22Rv1 (cell line): ENCODE results near the gene DGCR2.
"Not testable (repeated sequence)": the region's sequence is repeated elsewhere in the genome, so short reads cannot be mapped to it uniquely, and the experiment has no call there.

Experiments used
- H3K27ac ChIP-seq: fragments of 450-650 bp; 2 replicates; pipeline ENCODE4 v1.5.1; 2017
- CTCF ChIP-seq: fragments of 450-650 bp; IDR thresholded peaks from 2 replicates; pipeline ENCODE4 v1.5.1; 2017; ENCODE audit warnings: mild to moderate bottlenecking
- ZFX ChIP-seq: fragments of 450-650 bp; IDR thresholded peaks from 2 replicates; pipeline ENCODE4 v1.6.1; 2017; ENCODE audit warnings: antibody characterized with exemption, borderline replicate concordance

The DGCR2 gene

DNA sequence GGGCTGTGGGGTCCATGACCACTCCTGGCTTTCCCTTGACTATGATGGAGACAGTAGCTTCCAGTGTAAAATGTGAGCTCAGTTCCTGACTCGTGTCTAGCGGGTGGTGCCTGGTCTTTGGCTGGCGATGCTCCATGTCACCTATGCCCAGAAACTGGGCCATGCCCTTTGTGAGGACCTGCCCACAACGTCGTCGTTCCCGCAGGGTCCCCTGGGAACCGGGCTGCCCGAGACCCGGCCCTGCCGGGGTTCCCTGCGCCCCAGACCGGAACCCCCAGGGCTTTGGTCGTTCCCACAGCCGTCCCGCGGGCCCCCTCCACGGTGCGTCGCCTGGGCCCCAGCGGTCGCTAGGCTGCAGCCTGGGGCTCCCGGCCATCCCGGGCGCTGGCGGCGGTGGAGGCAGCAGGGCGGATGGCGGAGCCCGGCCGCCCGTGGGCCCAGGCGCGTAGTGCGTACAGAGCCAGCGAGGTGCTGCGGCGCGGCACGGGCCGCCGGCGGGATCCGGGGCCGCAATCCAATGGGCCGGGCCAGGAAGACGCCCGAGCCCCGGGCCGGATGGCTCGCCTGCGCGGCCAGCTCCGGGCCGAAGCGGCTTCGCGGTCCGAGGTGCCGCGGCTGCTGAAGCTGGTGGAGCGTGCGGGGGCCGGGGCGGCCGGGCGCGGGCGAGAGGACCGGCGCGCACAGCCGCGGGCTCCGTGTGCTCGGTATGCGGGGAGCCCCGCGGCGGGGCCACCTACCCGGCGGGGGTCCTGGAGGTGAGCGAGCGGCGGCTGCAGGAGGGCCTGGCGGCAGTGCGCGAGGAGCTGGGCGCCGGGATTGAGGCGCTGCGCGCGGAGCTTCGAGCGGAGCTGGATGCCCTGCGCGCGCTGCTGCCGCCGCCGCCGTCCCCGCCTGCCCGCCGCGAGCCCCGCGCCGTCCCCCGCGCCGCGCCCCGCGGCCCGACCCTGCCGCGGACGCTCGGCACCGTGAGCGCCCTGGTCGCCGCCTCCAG is 92.8 kb downstream of the DGCR2 start:
- H3K27ac ChIP-seq = not testable (repeated sequence)

DNA sequence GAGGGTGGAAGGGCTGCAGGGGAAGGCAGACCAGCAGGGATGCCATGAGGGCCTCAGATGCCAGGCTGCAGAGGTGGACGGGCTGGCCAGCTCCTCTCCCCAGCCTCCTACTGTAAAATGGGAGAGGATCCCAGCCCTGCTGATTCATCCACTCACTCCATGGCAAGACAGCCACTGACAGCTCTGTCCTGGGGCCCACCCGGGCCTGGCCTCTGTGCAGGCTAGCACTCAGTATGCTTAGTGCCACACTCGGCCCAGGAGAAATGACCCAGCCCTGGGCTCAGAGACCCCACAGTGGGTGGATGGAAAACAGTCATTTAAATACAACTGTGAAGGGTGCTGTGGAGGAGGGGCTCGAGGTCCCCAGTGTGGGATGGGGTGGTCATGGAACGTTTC is 94.2 kb downstream of the DGCR2 start:
- H3K27ac ChIP-seq = not testable (repeated sequence)

DNA sequence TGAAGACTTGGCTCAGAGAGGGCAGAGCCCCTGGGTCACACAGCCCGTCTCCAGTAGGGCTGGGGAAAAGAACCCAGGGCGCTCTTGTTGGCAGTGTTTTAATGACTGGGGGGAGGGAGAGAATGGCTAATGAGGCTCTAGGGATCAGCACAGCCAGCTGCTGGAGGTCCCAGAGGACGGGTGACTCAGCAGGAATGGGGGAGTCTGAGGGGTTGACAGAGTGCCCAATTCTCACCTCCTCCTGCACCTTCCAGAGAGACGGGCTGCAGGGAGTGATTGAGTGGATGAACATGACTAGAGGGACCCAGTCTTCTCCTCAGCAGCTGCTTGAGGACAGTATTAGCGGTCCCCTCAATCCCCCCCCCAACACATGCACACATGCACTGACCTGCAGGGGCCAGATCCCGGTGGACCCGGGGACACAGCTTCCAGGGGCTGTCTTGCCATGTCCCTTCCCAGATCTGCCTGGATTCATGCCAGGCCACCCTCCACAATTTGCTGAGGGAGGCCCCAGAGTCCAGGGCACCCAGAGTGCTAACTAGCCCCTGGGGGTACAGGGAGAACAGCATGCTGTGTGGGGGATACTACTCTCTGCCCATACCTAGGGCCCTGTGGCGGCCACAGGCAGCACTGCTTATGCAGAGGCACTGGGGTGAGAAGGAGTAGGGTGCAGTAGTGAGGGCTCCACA is 94.7 kb downstream of the DGCR2 start:
- H3K27ac ChIP-seq = not testable (repeated sequence)

DNA sequence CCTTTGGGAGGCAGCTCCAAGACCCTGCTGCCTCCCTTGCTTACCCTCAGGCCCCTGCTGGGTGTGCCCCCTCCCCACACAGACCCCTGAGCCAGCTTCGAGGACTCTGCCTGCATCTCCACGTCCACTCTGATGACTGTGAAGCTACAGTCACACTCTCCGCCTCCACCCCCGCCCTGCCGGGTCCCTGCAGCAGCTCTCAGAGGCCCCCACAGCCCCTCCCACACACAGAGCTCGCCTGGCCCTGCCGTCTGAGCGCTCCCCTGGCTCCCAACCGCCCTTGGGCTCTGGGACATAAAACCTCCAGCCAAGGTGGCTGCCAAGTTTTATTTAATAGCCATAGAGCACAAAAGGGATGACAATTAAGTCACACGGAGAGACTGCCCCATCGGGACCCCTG is 96.1 kb downstream of the DGCR2 start:
- H3K27ac ChIP-seq = not testable (repeated sequence)

DNA sequence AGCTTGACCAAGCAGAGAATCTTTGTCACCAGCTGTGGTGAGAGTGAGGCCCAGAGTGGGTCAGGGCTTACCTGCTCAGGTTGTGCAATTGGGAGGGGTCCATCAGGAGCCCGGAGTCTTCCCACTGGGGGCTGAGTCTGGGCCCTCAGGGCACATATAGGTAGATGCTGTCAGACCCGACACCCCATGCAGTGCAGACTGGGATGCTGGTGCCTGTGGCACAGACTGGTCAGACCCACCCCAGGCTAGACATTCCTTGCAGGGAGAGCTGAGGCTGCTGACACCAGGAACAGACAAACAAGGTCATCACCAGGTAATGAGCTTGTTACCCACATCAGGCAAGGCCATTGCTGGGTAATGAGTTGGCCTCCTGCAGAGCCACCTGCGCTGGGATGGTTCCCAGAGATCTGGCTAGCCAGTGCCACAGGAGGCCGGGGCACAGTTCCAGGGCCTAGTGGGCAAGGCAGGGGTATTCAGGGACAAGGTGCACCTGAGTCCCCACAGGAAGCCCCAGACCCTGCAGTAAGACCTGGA is 97.2 kb downstream of the DGCR2 start:
- H3K27ac ChIP-seq = not testable (repeated sequence)

DNA sequence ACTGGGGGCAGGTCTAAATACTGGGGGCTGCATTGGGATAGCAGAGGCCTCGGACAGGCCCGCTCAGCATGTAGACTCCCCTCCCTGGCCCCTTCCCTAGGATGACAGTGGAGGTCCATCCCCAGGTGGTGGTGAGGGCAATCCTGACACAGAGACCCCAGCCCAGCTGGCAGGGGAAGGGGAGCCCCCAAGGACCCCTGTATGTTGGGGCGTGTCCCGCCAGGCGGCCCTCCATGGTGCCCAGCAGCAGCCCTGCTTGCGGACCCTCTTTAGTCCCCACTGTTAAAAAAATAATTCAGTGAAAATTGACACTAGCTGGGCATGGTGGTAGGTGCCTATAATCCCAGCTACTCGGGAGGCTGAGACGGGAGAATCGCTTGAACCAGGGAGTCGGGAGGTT is 98.3 kb downstream of the DGCR2 start:
- not testable (repeated sequence) for H3K27ac ChIP-seq

DNA sequence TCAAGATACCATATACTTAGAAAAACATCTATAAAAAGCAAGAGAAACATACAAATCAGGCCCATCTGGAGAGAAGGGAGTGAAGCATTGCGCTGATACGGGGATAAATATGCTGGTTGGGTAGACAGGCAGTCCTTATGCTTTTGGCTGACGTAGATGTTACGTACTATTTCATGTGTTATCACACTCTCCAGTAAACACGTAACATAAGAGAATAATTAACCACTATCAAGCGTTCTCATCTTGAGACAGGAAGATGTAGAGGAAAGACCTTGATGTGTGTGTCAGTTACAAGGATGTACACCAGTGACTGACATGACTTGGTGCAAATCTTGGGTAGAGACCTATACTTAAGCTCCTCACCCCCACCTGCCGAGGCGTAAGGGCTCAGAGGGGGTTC is 99.5 kb downstream of the DGCR2 start:
- no peak overlapping the region for H3K27ac ChIP-seq
- TF ChIP-seq CTCF (no peak), ZFX (no peak)

DNA sequence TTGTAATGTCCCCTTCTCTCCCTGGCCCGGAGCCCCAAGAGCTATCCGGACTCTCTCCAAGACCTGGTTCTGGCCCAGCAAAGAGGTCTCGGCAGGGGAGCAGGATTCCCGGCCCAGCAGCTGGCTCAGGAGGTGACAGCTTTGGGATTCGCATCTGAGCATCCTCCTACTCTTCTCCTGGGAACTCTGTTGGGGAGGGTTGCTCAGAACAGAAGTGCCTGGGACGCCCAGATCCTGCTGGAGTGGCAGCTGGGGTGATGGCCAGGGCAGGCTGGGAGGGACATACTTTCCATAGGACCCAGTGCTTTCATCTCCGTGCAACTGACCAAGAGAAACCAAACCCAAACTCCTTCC is 102.6 kb downstream of the DGCR2 start:
- TF ChIP-seq CTCF (no peak), ZFX (no peak)
- no peak overlapping the region for H3K27ac ChIP-seq

GRCh38 chr22:19019029-19019678 is 103.1 kb downstream of the DGCR2 start:
- H3K27ac ChIP-seq = no peak overlapping the region
- no peak for TF ChIP-seq ZFX
- TF ChIP-seq CTCF = no peak

GRCh38 chr22:19018256-19018655 is 104.0 kb downstream of the DGCR2 start:
- TF ChIP-seq ZFX = no peak
- no peak for TF ChIP-seq CTCF
- no peak overlapping the region for H3K27ac ChIP-seq
